Heart left ventricle (tissue), 16 donors: ENCODE data around the gene GLB1L2. TPM values are rescaled to one million over a fixed set of nuclear protein-coding genes. Genes with fewer than 3 reads are reported as not detected.
A peak's percentile ranks its signal among the peaks of the same experiment; 100 is the strongest.

ENCODE experiments used
- ATAC-seq, 4 donors: fragments of 200-7000 bp; cut with Tn5 transposase; one replicate each; pipeline ENCODE4 v1.9.1; 2020 to 2022; ENCODE audit warnings: moderate library complexity in 4 of 4, mild to moderate bottlenecking in 3 of 4, moderate number of reproducible peaks in 1 of 4
- DNase-seq, 5 donors: peaks; one replicate each; pipeline ENCODE4 v3.0.0-alpha.2; 2020
- H3K27ac ChIP-seq, 12 donors: fragments of 200-600 bp; sonication (generic) in 4 of 12; one replicate each; pipeline versions ENCODE4 v1.5.0 to v1.8.0; 2016 to 2022; ENCODE audit warnings: mild to moderate bottlenecking in 2 of 12
- H3K27me3 ChIP-seq, 9 donors: fragments of 200-600 bp; sonication (generic) in 2 of 9; one replicate each; pipeline versions ENCODE4 v1.5.1 to v1.8.0; 2016 to 2022; ENCODE audit warnings: mild to moderate bottlenecking in 3 of 9
- H3K36me3 ChIP-seq, 9 donors: fragments of 200-600 bp; sonication (generic) in 2 of 9; one replicate each; pipeline versions ENCODE4 v1.5.0 to v1.8.0; 2018 to 2022; ENCODE audit warnings: mild to moderate bottlenecking in 2 of 9
- H3K4me1 ChIP-seq, 12 donors: fragments of 200-600 bp; sonication (generic) in 4 of 12; one replicate each; pipeline versions ENCODE4 v1.5.0 to v1.8.0; 2016 to 2022; ENCODE audit warnings: mild to moderate bottlenecking in 3 of 12
- H3K4me3 ChIP-seq, 12 donors: fragments of 200-600 bp; sonication (generic) in 4 of 12; one replicate each; pipeline versions ENCODE4 v1.5.0 to v1.8.0; 2017 to 2022; ENCODE audit warnings: mild to moderate bottlenecking in 9 of 12, moderate library complexity in 4 of 12
- H3K9me3 ChIP-seq, 12 donors: fragments of 200-600 bp; sonication (generic) in 4 of 12; one replicate each; pipeline versions ENCODE4 v1.5.0 to v1.8.0; 2016 to 2022; ENCODE audit warnings: mild to moderate bottlenecking in 1 of 12
- CTCF ChIP-seq, 12 donors: fragments of 200-600 bp; sonication (generic) in 4 of 12; IDR thresholded peaks; one replicate each; pipeline versions ENCODE4 v1.5.0 to v1.8.0; 2018 to 2022; ENCODE audit warnings: antibody characterized with exemption in 12 of 12, mild to moderate bottlenecking in 5 of 12
- POLR2A ChIP-seq, 2 donors: fragments of 450-650 bp; IDR thresholded peaks; one replicate each; pipeline ENCODE4 v1.6.1; 2017; ENCODE audit warnings: antibody characterized with exemption in 2 of 2, mild to moderate bottlenecking in 2 of 2, moderate library complexity in 2 of 2
- WGBS, 4 donors: extraction: QIAGEN DNeasy Blood & Tissue Kit in 2 of 4; methylation state at CpG; one replicate each; pipeline versions ENCODE4 v1.1.5 to v1.1.7; 2013 to 2018; 5-methylcytosine and 5-hydroxymethylcytosine counted together
- intact Hi-C, 10 donors: fragments of 100-400 bp; cut with DNase I; formaldehyde crosslinking; loops; one replicate each; pipeline versions ENCODE4 v1.11.1 to v1.14.2; 2022
- polyA plus RNA-seq, 2 donors: library from polyadenylated mRNA; stranded (reverse); fragments of 200-250 nt; gene quantifications; one replicate each; pipeline ENCODE4 v1.2.3, GENCODE V29; 2013
- total RNA-seq, 9 donors: library from RNA; depleted of rRNA in 2 of 9; stranded (reverse); fragments of >200 nt in 2 of 9; fragmentation: NEBNext Ultra II Directional in 3 of 9; extraction: Animal tissue kit (Norgen Biotek cat#: 25700) in 3 of 9; gene quantifications; one replicate each; pipeline versions ENCODE4 v1.1.0 to v1.2.4, GENCODE V29; 2016 to 2023
- donor health status: ischemic (EF 13 %, LVEDD 7.1; RV severe dilation, severe dysfunction).
- donor health status: healthy with polysubstance abuse.
- donor health status: DM: no; HTN: yes; CAD: no.
- donor health status: DM: no; HTN: no; CAD: no.
- donor health status: ischemic (EF 25% LVEDD 6.9; RV normal size, moderate dysfunction).
- donor health status: ischemic (EF 25% LVEDD 5.7; RV mildly dilated, moderate dysfunction).
- donor health status: healthy.
- donor health status: DM: yes; HTN: yes; CAD: no.
- donor health status: ischemic (EF 35%, LVEDD 5.7; RV mildly dilated, moderate dysfunction).
- donor health status: nonischemic (EF 11% LVEDD 7.7; RV severe dilation, severe dysfunction).
- donor health status: DM: yes; HTN: yes; CAD: no.
- donor health status: PGD.
- donor health status: ischemic (EF 29% LVEDD 5.4; RV normal size, mild dysfunction).
- donor health status: nonischemic (EF 23%, LVEDD 6.1; RV moderate dilation, normal function).

The GLB1L2 gene
- total and polyA plus RNA-seq, 11 donors: 0.15 to 1.3 (median 0.37) TPM; not detected in 2

- Histone ChIP-seq H3K9me3 (no peaks in the 10 kb centered on the region), H3K27ac (no peak overlapping the region), H3K36me3 (no peaks in the 10 kb centered on the region), H3K4me1 (peaks cover 0 to 4% (median 0%) of the 10 kb centered on the region in 12 donors), H3K4me3 (no peak overlapping the region), H3K27me3 (peaks cover 0 to 56% (median 10%) of the 10 kb centered on the region in 9 donors)
- no peak for TF ChIP-seq CTCF (IDR thresholded peaks at IDR 0.05)
- no peak for TF ChIP-seq POLR2A (IDR thresholded peaks at IDR 0.05)
- intact Hi-C loops: loop anchor here in 2 of 10 donors (10.0 kb wide), 2 partner anchors 222 to 272 kb away; no protein-coding TSS in a partner anchor
- WGBS, 4 donors: 69 to 79% (median 76%) methylated on average over 32 of the region's 32 CpGs
- ATAC-seq: no peak
- peak in 2 of 5 donors; percentile 10 to 18 for DNase-seq
These were observed 30.6 kb downstream of the GLB1L2 start for GRCh38 chr11:134362192-134362901.

DNA sequence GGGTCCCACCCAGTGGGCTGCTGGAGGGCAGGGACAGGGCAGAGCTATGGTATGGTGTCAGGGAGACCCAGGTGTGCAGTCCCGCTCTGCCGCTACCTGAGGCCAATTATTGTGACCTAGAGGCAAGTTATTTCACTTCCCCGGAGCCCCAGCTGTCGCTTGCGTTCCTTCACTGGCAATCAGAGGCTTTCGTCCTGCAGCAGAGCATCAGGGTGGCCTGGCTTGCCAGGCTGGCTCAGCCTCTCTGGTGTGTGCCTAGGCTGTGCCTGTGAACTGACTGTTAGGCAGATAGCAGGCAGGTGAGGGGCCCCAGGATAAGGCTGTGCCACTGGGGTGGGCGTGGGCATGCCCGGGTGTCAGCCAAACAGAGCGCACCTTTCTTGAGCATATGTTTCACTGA, 31.4 kb downstream of the GLB1L2 start:
- H3K9me3 ChIP-seq: no peaks in the 10 kb centered on the region
- intact Hi-C loops: loop anchor here in 2 of 10 donors (10.0 kb wide), 2 partner anchors 222 to 272 kb away; no protein-coding TSS in a partner anchor
- no peak overlapping the region for H3K4me3 ChIP-seq
- no peak overlapping the region for H3K27ac ChIP-seq
- DNase-seq (peak in 2 of 5 donors; percentile 2 to 6), ATAC-seq (no peak)
- H3K27me3 ChIP-seq: peaks cover 0 to 56% (median 10%) of the 10 kb centered on the region in 9 donors
- TF ChIP-seq POLR2A (IDR thresholded peaks at IDR 0.05) (no peak), CTCF (IDR thresholded peaks at IDR 0.05) (no peak)
- no peaks in the 10 kb centered on the region for H3K36me3 ChIP-seq
- peaks cover 0 to 4% (median 0%) of the 10 kb centered on the region in 12 donors for H3K4me1 ChIP-seq
- 79 to 90% (median 87%) methylated on average over 9 of the region's 9 CpGs for whole genome bisulfite sequencing, 4 donors

DNA sequence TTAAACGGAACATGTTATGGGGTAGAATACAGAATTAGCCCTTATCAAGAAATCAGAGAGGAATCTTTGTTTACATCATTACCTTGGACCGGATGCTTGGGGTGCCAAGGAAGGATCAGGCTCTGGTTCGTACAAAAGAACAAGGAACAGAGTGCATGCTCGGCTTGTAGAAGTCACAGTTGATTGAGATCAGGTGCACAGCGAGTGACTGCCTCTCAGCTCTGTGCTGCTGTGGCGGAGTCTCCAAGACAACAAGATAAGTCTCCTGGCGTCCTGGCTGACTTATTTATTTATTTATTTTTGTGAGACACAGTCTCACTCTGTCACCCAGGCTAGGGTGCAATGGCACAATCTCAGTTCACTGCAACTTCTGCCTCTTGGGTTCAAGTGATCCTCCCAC, 31.8 kb downstream of the GLB1L2 start:
- Histone ChIP-seq H3K27ac (no peak overlapping the region), H3K4me3 (no peak overlapping the region), H3K36me3 (no peaks in the 10 kb centered on the region), H3K4me1 (peaks cover 0 to 4% (median 0%) of the 10 kb centered on the region in 12 donors), H3K9me3 (no peaks in the 10 kb centered on the region), H3K27me3 (peaks cover 0 to 55% (median 10%) of the 10 kb centered on the region in 9 donors)
- WGBS, 4 donors: 42 to 55% (median 52%) methylated on average over 7 of the region's 7 CpGs
- TF ChIP-seq CTCF (IDR thresholded peaks at IDR 0.05) (no peak), POLR2A (IDR thresholded peaks at IDR 0.05) (no peak)
- intact Hi-C loops: loop anchor here in 2 of 10 donors (10.0 kb wide), 2 partner anchors 221 to 271 kb away; no protein-coding TSS in a partner anchor
- ATAC-seq (no peak), DNase-seq (no peak)

DNA sequence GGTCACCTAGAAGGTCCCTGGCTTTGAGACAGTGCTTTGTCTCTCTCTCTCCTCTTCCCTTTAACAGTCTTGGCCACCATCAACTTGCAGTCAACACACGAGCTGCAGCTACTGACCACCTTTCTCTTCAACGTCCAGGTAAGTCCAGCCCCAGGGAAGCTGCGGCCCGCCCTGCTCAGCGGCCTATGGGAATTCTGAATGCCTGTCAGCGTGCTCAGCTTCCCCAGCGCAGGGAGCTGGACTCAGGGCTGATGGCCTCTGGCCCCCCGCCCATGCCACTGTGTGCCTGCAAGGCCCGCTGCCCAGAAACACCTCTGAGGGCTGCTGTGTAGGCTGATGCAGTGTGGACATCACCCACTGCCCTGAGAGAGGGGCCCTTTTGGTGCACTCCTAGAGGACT, 32.5 kb downstream of the GLB1L2 start:
- 83 to 85% (median 84%) methylated on average over 7 to 9 of the region's 9 CpGs for WGBS, 4 donors
- intact Hi-C loops: loop anchor here in 2 of 10 donors (10.0 kb wide), 2 partner anchors 221 to 271 kb away; no protein-coding TSS in a partner anchor
- TF ChIP-seq CTCF (IDR thresholded peaks at IDR 0.05) (no peak), POLR2A (IDR thresholded peaks at IDR 0.05) (no peak)
- Histone ChIP-seq H3K27me3 (peaks cover 0 to 49% (median 10%) of the 10 kb centered on the region in 9 donors), H3K4me1 (peaks cover 0 to 4% (median 0%) of the 10 kb centered on the region in 12 donors), H3K9me3 (no peaks in the 10 kb centered on the region), H3K4me3 (no peak overlapping the region), H3K36me3 (no peaks in the 10 kb centered on the region), H3K27ac (no peak overlapping the region)
- ATAC-seq: no peak
- peak in 2 of 5 donors; percentile 16 to 22 for DNase-seq
